ENCODE data around the gene GALNTL6.
"Not testable (repeated sequence)": the region's sequence is repeated elsewhere in the genome, so short reads cannot be mapped to it uniquely, and the experiment has no call there.

The GALNTL6 gene

DNA sequence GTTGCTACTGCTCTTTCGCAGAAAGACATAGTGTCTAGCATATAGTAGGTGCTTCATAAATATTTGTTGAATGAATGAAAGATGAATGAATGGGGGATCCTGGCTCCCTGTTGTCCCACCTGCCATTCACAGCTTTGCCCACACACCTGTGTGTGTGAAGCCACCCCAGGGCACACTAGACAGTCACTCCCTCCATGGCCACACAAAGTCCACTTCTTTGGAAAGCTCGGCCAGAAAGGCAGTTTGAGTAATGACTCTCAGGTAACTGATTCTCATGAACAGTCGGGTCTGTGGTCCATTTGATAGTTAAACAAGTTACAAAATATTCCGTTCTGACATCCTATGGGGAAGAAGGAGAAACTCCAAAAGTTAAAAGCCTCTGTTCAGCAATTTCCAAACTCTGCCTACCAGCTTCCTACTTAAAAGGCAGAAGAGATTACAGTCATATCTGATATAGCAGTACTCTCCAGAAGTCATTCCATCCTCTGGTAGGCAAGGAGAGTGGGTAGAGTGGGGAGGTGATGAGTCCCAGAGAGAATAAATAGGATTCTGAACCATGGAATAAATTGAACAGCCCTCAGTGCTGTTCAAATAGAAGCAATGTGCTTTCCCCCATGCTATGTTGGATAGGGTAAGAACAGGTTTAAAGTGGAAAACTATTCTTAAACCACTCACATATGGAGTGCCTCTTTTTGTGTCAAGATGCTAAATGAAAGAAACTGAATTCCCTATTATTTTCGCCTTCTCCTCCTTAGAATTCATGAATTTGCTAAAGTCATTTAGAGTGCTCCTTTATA lies 1150.5 kb downstream of the GALNTL6 start:
- no peaks in the 10 kb centered on the region for H3K4me1 ChIP-seq
- no peaks in the 10 kb centered on the region for H3K9me3 ChIP-seq
- no peak overlapping the region for H3K4me3 ChIP-seq (ENCODE audit: low read depth, low read length)
- no peak for TF ChIP-seq CTCF (IDR thresholded peaks at IDR 0.05; ENCODE audit: low read depth, low read length)
- peaks cover 4% of the 10 kb centered on the region; the same call in 1 of the 2 replicates for H3K27me3 ChIP-seq
- H3K36me3 ChIP-seq: no peaks in the 10 kb centered on the region
- DNase-seq: no peak

- H3K4me1 ChIP-seq; H3K9me3 ChIP-seq; H3K4me3 ChIP-seq (ENCODE audit: low read depth, low read length); H3K36me3 ChIP-seq; H3K27me3 ChIP-seq; DNase-seq: not testable (repeated sequence)
Measured at GRCh38 chr4:172970189-172970588, 1157.0 kb downstream of the GALNTL6 start.

- Histone ChIP-seq H3K36me3 (no peaks in the 10 kb centered on the region), H3K4me1 (no peaks in the 10 kb centered on the region), H3K4me3 (ENCODE audit: low read depth, low read length) (no peak overlapping the region), H3K9me3 (no peaks in the 10 kb centered on the region), H3K27me3 (no peaks in the 10 kb centered on the region)
- DNase-seq: no peak
- TF ChIP-seq CTCF (IDR thresholded peaks at IDR 0.05; ENCODE audit: low read depth, low read length): no peak
Measured at GRCh38 chr4:172974586-172974985, 1161.4 kb downstream of the GALNTL6 start.

DNA sequence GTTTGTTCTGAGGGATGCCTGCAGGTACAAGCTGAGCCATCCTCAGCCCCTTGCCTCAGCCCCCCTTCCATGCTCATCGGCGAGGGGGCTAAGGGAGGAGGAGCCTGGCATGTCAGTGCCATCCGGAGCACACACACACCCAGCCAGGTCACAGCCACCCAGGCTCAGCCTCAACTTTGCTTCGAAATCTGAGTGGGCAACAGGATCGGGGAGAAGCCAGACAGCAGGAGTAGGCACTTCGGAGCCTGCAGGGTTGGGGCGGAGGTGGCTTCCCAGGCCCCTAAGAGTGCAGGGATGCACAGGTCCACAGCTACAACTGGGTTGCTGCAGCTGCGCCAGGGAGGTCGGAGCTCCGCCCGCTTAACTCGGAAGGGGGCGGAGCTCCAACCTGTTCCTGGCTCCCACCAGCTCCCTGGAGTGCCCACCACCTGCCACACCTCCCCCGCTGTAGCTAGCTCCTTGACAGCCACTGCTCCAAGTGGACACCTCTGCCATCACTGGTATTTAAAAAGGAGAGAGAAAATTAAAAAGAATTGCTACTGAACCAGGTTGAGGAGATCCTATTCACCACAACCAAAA lies 1162.5 kb downstream of the GALNTL6 start:
- Histone ChIP-seq H3K27me3 (no peaks in the 10 kb centered on the region), H3K4me3 (ENCODE audit: low read depth, low read length) (no peak overlapping the region), H3K9me3 (no peaks in the 10 kb centered on the region), H3K36me3 (no peaks in the 10 kb centered on the region), H3K4me1 (no peaks in the 10 kb centered on the region)
- no peak for TF ChIP-seq CTCF (IDR thresholded peaks at IDR 0.05; ENCODE audit: low read depth, low read length)
- peak; percentile 21 for DNase-seq

DNA sequence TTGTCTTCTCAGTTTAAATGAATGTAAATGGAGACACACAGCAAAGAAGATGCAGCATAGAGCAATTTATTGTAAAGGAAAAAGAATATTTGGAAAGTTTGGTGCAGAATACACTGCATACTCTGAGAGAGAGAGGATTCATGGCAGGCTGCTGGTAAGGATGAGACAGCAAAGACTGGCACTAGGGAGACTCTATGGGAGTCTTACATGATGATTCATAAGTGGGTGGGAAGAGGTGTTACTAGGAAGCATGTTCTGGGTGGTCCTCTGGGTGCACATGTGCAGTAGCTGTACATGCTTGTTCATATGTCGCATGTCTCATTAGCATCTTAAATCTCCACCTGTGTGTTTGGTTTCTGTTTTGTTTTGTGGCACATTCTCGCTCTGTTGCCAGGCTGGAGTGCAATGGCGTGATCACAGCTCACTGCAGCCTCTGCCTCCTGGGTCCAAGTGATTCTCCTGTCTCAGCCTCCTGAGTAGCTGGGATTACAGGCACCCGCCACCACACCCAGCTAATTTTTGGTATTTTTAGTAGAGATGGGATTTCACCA lies 1164.4 kb downstream of the GALNTL6 start:
- H3K36me3 ChIP-seq; H3K9me3 ChIP-seq; DNase-seq; H3K27me3 ChIP-seq; H3K4me1 ChIP-seq; H3K4me3 ChIP-seq (ENCODE audit: low read depth, low read length): not testable (repeated sequence)

DNA sequence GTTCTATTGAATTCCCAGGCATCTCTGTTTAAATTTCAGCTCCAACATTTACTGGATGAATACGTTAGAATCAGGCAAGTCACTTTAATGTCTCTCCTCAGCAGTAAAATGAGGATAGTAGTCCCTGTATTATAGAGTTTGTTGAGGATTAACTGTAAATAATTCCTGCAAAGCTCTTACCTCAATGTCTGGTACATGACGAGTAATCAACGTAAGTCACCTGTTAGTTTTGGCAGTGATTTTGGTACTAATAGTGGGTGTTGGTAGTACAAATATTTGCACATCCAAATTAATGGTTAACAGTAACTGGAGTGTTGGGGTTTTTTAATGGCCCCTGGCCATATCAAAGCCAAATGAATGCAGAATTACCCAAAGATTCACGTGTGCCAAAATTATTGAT lies 1165.6 kb downstream of the GALNTL6 start:
- DNase-seq: no peak
- Histone ChIP-seq H3K4me1 (no peaks in the 10 kb centered on the region), H3K9me3 (no peaks in the 10 kb centered on the region; the same call in 1 of the 2 replicates), H3K36me3 (no peaks in the 10 kb centered on the region), H3K4me3 (ENCODE audit: low read depth, low read length) (no peak overlapping the region), H3K27me3 (no peaks in the 10 kb centered on the region)
- TF ChIP-seq CTCF (IDR thresholded peaks at IDR 0.05; ENCODE audit: low read depth, low read length): no peak

GRCh38 chr4:172979332-172979731 lies 1166.1 kb downstream of the GALNTL6 start:
- H3K27me3 ChIP-seq: no peaks in the 10 kb centered on the region
- H3K36me3 ChIP-seq: no peaks in the 10 kb centered on the region
- DNase-seq: no peak
- H3K4me3 ChIP-seq (ENCODE audit: low read depth, low read length): no peak overlapping the region
- no peaks in the 10 kb centered on the region; the same call in 1 of the 2 replicates for H3K9me3 ChIP-seq
- TF ChIP-seq CTCF (IDR thresholded peaks at IDR 0.05; ENCODE audit: low read depth, low read length): no peak
- H3K4me1 ChIP-seq: no peaks in the 10 kb centered on the region

Data from BE2C (cell line).